Large intestine (tissue), 3 donors: ENCODE results near the gene TENM4. TPM values are rescaled to one million over a fixed set of nuclear protein-coding genes. Genes with fewer than 3 reads are reported as not detected.
"Not testable (repeated sequence)": the region's sequence is repeated elsewhere in the genome, so short reads cannot be mapped to it uniquely, and the experiment has no call there.

Experiments
- DNase-seq, 2 donors: peaks; one replicate each; pipeline versions ENCODE4 v3.0.0 to v3.0.0-alpha.2; 2013
- H3K27ac ChIP-seq: one replicate; pipeline ENCODE4 v1.5.1; 2013; ENCODE audit warnings: low read length
- H3K27me3 ChIP-seq: 2 replicates; pipeline ENCODE4 v1.6.1; 2013; ENCODE audit warnings: low read length; ENCODE audit not compliant: control insufficient read depth, insufficient read depth
- H3K36me3 ChIP-seq: 2 replicates; pipeline ENCODE4 v1.6.1; 2013; ENCODE audit warnings: low read length; ENCODE audit not compliant: control insufficient read depth, insufficient read depth
- H3K4me1 ChIP-seq: one replicate; pipeline ENCODE4 v1.6.1; 2013; ENCODE audit warnings: low read length; ENCODE audit not compliant: control insufficient read depth, insufficient read depth
- H3K4me3 ChIP-seq: one replicate; pipeline ENCODE4 v1.5.1; 2013; ENCODE audit warnings: low read length
- H3K9me3 ChIP-seq: one replicate; pipeline ENCODE4 v1.6.1; 2013; ENCODE audit warnings: mild to moderate bottlenecking, low read depth, low read length, moderate library complexity; ENCODE audit not compliant: control insufficient read depth
- WGBS: methylation state at CpG from one replicate; pipeline ENCODE4 v1.1.5; 2013; ENCODE audit warnings: low lambda C conversion rate; ENCODE audit not compliant: insufficient coverage; 5-methylcytosine and 5-hydroxymethylcytosine counted together
- polyA plus RNA-seq: library from polyadenylated mRNA; unstranded; fragments of 120-200 nt; gene quantifications from one replicate; pipeline ENCODE4 v1.2.1, GENCODE V29; 2013

The TENM4 gene
- polyA plus RNA-seq, 1 donor = 2.1 TPM

GRCh38 chr11:78633516-78634310, 807.1 kb downstream of the TENM4 start:
- H3K4me1 ChIP-seq = no peaks in the 10 kb centered on the region
- peaks cover 24% of the 10 kb centered on the region for H3K9me3 ChIP-seq
- no peak overlapping the region for H3K27ac ChIP-seq
- H3K27me3 ChIP-seq = no peaks in the 10 kb centered on the region
- H3K36me3 ChIP-seq = no peaks in the 10 kb centered on the region
- WGBS = no CpG with 5 or more reads among the region's 7 CpGs
- H3K4me3 ChIP-seq = no peak overlapping the region
- DNase-seq = no peak

- no peaks in the 10 kb centered on the region for H3K36me3 ChIP-seq
- no peak for DNase-seq
- H3K4me3 ChIP-seq = no peak overlapping the region
- no peaks in the 10 kb centered on the region for H3K27me3 ChIP-seq
- H3K27ac ChIP-seq = no peak overlapping the region
- 83% methylated on average over 1 of the region's 4 CpGs for WGBS
- H3K9me3 ChIP-seq = peaks cover 22% of the 10 kb centered on the region
- no peaks in the 10 kb centered on the region for H3K4me1 ChIP-seq
Observed at GRCh38 chr11:78630561-78631303, 810.1 kb downstream of the TENM4 start.

GRCh38 chr11:78630155-78630554, 810.7 kb downstream of the TENM4 start:
- Histone ChIP-seq H3K4me3 (no peak overlapping the region), H3K36me3 (no peaks in the 10 kb centered on the region), H3K9me3 (peaks cover 22% of the 10 kb centered on the region), H3K4me1 (no peaks in the 10 kb centered on the region), H3K27ac (no peak overlapping the region), H3K27me3 (no peaks in the 10 kb centered on the region)
- DNase-seq = no peak
- WGBS = 95% methylated on average over 3 of the region's 3 CpGs

DNA sequence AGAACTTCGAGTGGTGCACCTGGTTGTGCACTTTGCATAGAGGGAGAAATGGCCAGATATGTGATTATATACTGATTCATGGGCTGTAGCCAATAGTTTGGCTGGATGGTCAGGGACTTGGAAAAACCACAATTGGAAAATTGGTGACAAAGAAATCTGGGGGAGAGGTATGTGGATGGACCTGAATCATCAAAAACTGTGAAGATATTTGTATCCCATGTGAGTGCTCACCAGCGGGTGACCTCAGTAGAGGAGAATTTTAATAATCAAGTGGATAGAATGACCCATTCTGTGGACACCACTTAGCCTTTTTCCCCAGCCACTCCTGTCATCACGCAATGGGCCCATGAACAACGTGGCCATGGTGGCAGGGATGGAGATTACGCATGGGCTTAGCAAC, 818.2 kb downstream of the TENM4 start:
- Histone ChIP-seq H3K4me3 (no peak overlapping the region), H3K27me3 (no peaks in the 10 kb centered on the region), H3K4me1 (no peaks in the 10 kb centered on the region), H3K27ac (no peak overlapping the region), H3K9me3 (no peaks in the 10 kb centered on the region), H3K36me3 (no peaks in the 10 kb centered on the region)
- no CpG with 5 or more reads among the region's 5 CpGs for WGBS
- DNase-seq = no peak

DNA sequence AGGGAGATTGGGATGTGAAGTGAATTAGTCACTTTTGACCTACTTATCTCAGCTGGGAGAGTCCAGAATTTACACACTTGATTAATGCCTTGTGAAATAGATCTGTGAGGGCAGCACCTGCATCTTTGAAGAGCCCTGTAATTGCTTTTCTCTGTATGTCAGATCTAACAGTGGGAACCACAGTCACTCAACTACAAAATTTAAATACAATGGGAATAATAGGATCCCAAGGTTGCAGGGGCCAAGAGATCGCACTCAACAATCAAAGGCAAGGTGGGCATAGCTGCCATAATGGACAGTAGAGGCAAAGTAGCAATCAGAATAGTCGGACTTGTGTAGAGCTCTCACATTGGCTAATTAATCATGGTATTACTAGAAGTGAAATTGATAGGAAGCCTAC, 820.7 kb downstream of the TENM4 start:
- no peak overlapping the region for H3K27ac ChIP-seq
- H3K9me3 ChIP-seq = no peaks in the 10 kb centered on the region
- no peak overlapping the region for H3K4me3 ChIP-seq
- H3K4me1 ChIP-seq = no peaks in the 10 kb centered on the region
- H3K36me3 ChIP-seq = no peaks in the 10 kb centered on the region
- WGBS = 100% methylated on average over 1 of the region's 2 CpGs
- H3K27me3 ChIP-seq = no peaks in the 10 kb centered on the region
- no peak for DNase-seq

DNA sequence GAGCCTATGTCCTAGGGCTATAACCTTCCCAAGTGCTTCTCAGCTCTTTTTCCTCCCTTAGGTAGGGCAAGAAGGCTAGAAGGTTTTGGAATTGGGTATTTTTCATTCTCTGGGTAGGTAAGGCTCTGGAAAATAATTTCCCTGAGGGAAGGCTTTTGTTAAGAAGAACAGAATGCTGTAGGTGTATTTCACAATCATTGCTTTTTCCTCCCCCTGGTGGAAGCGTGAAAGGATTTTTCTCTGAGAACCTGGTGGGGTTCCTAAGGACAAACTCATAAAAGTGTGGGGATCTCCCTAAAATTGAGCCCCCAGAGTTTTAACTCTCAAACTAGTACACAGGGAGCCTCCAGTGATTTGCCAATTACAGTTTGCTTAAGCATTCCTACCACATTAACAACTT, 825.1 kb downstream of the TENM4 start:
- WGBS = no CpG with 5 or more reads among the region's 1 CpG
- no peaks in the 10 kb centered on the region for H3K4me1 ChIP-seq
- H3K27ac ChIP-seq = no peak overlapping the region
- no peaks in the 10 kb centered on the region for H3K27me3 ChIP-seq
- DNase-seq = no peak
- no peak overlapping the region for H3K4me3 ChIP-seq
- no peaks in the 10 kb centered on the region for H3K36me3 ChIP-seq
- no peaks in the 10 kb centered on the region for H3K9me3 ChIP-seq

GRCh38 chr11:78613378-78613813, 827.4 kb downstream of the TENM4 start:
- H3K4me1 ChIP-seq = no peaks in the 10 kb centered on the region
- H3K36me3 ChIP-seq = no peaks in the 10 kb centered on the region
- no peak for DNase-seq
- H3K27me3 ChIP-seq = no peaks in the 10 kb centered on the region
- no CpG with 5 or more reads among the region's 5 CpGs for WGBS
- H3K4me3 ChIP-seq = no peak overlapping the region
- no peaks in the 10 kb centered on the region for H3K9me3 ChIP-seq
- H3K27ac ChIP-seq = no peak overlapping the region

GRCh38 chr11:78612721-78613377, 828.0 kb downstream of the TENM4 start:
- Histone ChIP-seq H3K27me3 (peaks cover 2% of the 10 kb centered on the region), H3K27ac (no peak overlapping the region), H3K4me1 (no peaks in the 10 kb centered on the region), H3K36me3 (no peaks in the 10 kb centered on the region), H3K9me3 (no peaks in the 10 kb centered on the region), H3K4me3 (no peak overlapping the region)
- no peak for DNase-seq
- WGBS = no CpG with 5 or more reads among the region's 4 CpGs

DNA sequence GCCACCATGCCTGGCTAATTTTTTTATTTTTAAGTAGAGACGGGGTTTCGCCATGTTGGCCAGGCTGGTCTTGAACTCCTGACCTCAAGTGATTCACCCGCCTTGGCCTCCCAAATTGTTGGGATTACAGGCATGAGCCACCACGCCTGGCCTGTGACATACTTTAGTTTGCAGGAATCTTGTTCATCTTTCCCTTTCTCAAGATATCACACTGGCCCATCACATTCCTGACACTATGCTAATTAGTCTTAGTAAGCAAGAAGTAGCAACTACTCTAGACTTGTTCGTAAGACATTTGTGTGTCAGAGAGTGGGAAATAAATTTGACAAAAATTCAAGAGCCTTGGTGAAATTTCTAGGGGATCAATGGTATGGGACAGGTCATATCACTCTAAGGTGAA, 831.5 kb downstream of the TENM4 start:
- H3K4me1 ChIP-seq, H3K36me3 ChIP-seq, H3K4me3 ChIP-seq, DNase-seq, H3K27ac ChIP-seq, H3K9me3 ChIP-seq, H3K27me3 ChIP-seq: not testable (repeated sequence)
- WGBS = 100% methylated on average over 1 of the region's 5 CpGs

DNA sequence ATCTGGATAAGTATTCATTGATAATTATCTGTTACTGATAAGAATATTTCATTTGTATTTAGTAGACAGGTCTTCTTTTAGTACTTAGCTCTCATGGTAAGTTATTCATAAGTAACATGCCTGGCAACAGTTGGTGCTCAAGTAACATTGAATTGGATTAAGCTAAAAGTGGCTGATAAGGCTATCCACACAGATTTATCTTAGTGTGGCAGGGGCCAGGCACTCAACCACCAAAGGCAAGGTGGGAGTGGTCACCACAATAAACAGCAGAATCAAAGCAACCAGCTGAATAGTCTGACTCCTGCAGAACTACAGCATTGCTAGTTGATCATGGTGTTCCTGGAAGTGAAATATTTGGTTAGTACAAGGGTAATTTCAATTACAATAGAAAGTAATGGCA, 833.1 kb downstream of the TENM4 start:
- DNase-seq = no peak
- no peak overlapping the region for H3K4me3 ChIP-seq
- no peaks in the 10 kb centered on the region for H3K9me3 ChIP-seq
- no peak overlapping the region for H3K27ac ChIP-seq
- H3K27me3 ChIP-seq = peaks cover 2% of the 10 kb centered on the region
- H3K36me3 ChIP-seq = no peaks in the 10 kb centered on the region
- H3K4me1 ChIP-seq = no peaks in the 10 kb centered on the region
